Vagina (tissue), 2 donors: ENCODE data around the gene THOC5. TPM values are rescaled to one million over a fixed set of nuclear protein-coding genes. Genes with fewer than 3 reads are reported as not detected.

Experiments
- DNase-seq, 2 donors: peaks; one replicate each; pipeline ENCODE4 v3.0.0-alpha.2; 2017; ENCODE audit errors: extremely low spot score in 2 of 2
- H3K27ac ChIP-seq: fragments of 200-600 bp; sonication (generic); one replicate; pipeline ENCODE4 v1.5.1; 2019
- H3K27me3 ChIP-seq: fragments of 200-600 bp; sonication (generic); one replicate; pipeline ENCODE4 v1.5.1; 2019
- H3K36me3 ChIP-seq, 2 donors: fragments of 200-600 bp; sonication (generic); one replicate each; pipeline ENCODE4 v1.5.1; 2017 to 2019
- H3K4me1 ChIP-seq: fragments of 200-600 bp; sonication (generic); one replicate; pipeline ENCODE4 v1.5.1; 2019
- H3K4me3 ChIP-seq, 2 donors: fragments of 200-600 bp; sonication (generic); 1 replicate in 1 of 2; 2 replicates in 1 of 2; pipeline ENCODE4 v1.5.1; 2016 to 2019
- H3K9me3 ChIP-seq: fragments of 200-600 bp; sonication (generic); one replicate; pipeline ENCODE4 v1.5.1; 2019
- POLR2A ChIP-seq, 2 donors: fragments of 450-650 bp; IDR thresholded peaks; one replicate each; pipeline ENCODE4 v1.6.1; 2017; ENCODE audit warnings: antibody characterized with exemption in 2 of 2, mild to moderate bottlenecking in 2 of 2, moderate library complexity in 2 of 2
- POLR2AphosphoS5 ChIP-seq, 2 donors: sonication (generic); formaldehyde crosslinking; IDR thresholded peaks; one replicate each; pipeline ENCODE4 v1.9.0; 2017; ENCODE audit warnings: antibody characterized with exemption in 2 of 2, mild to moderate bottlenecking in 2 of 2, low read depth in 1 of 2; ENCODE audit not compliant: insufficient read depth in 1 of 2
- intact Hi-C: fragments of 100-400 bp; cut with DNase I; formaldehyde crosslinking; loops from one replicate; pipeline ENCODE4 v1.15.1; 2023
- total RNA-seq: library from RNA; depleted of rRNA; stranded (reverse); fragments of >200 nt; gene quantifications from one replicate; pipeline ENCODE4 v1.2.3, GENCODE V29; 2016
- TF ChIP-seq, protein P1 (sequence below), 3 experiments: fragments of 450-650 bp in 2 of 3; fragments of 200-600 bp in 1 of 3; sonication (generic) in 1 of 3; IDR thresholded peaks; one replicate each; pipeline ENCODE4 v1.5.1; 2017 to 2019; ENCODE audit warnings: antibody characterized with exemption in 3 of 3, mild to moderate bottlenecking in 2 of 3, moderate library complexity in 2 of 3

THOC5 gene
- total RNA-seq, 1 donor from 2014 or later = 32.2 TPM

- TF ChIP-seq POLR2A (IDR thresholded peaks at IDR 0.05) = no peak
- no peak for TF ChIP-seq POLR2AphosphoS5 (IDR thresholded peaks at IDR 0.05; ENCODE audit: insufficient read depth in 1 of 2, low read depth in 1 of 2)
- TF ChIP-seq, protein P1, sequence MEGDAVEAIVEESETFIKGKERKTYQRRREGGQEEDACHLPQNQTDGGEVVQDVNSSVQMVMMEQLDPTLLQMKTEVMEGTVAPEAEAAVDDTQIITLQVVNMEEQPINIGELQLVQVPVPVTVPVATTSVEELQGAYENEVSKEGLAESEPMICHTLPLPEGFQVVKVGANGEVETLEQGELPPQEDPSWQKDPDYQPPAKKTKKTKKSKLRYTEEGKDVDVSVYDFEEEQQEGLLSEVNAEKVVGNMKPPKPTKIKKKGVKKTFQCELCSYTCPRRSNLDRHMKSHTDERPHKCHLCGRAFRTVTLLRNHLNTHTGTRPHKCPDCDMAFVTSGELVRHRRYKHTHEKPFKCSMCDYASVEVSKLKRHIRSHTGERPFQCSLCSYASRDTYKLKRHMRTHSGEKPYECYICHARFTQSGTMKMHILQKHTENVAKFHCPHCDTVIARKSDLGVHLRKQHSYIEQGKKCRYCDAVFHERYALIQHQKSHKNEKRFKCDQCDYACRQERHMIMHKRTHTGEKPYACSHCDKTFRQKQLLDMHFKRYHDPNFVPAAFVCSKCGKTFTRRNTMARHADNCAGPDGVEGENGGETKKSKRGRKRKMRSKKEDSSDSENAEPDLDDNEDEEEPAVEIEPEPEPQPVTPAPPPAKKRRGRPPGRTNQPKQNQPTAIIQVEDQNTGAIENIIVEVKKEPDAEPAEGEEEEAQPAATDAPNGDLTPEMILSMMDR (IDR thresholded peaks at IDR 0.05) = no peak
- Histone ChIP-seq H3K27me3 (peaks cover 14% of the 10 kb centered on the region), H3K36me3 (no peaks in the 10 kb centered on the region), H3K4me1 (peaks cover 16% of the 10 kb centered on the region), H3K9me3 (no peaks in the 10 kb centered on the region), H3K27ac (no peak overlapping the region), H3K4me3 (peak overlapping the region; percentile 5 to 40)
- DNase-seq = no peak
- intact Hi-C loops = no loop called here
Measured at GRCh38 chr22:29480512-29481264, 72.9 kb downstream of the THOC5 start.

DNA sequence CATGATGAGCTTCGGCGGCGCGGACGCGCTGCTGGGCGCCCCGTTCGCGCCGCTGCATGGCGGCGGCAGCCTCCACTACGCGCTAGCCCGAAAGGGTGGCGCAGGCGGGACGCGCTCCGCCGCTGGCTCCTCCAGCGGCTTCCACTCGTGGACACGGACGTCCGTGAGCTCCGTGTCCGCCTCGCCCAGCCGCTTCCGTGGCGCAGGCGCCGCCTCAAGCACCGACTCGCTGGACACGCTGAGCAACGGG is 73.4 kb downstream of the THOC5 start:
- Histone ChIP-seq H3K27ac (no peak overlapping the region), H3K4me3 (peak overlapping the region in 1 of 2 donors; percentile 40), H3K36me3 (no peaks in the 10 kb centered on the region), H3K27me3 (peaks cover 14% of the 10 kb centered on the region), H3K4me1 (peaks cover 16% of the 10 kb centered on the region), H3K9me3 (no peaks in the 10 kb centered on the region)
- DNase-seq = no peak
- intact Hi-C loops = no loop called here
- TF ChIP-seq POLR2AphosphoS5 (IDR thresholded peaks at IDR 0.05; ENCODE audit: insufficient read depth in 1 of 2, low read depth in 1 of 2) (no peak), POLR2A (IDR thresholded peaks at IDR 0.05) (no peak)
- TF ChIP-seq, protein P1 (IDR thresholded peaks at IDR 0.05) = no peak

GRCh38 chr22:29479417-29480261 is 73.9 kb downstream of the THOC5 start, which contains the start of gene NEFH:
NEFH (plus strand) TSS chr22:29480218; CDS start chr22:29480263, 45 bp downstream.
- Histone ChIP-seq H3K4me3 (peak within 1 kb of the TSS; percentile 5 to 40), H3K4me1 (peaks cover 16% of the 10 kb centered on the region), H3K36me3 (no peaks in the 10 kb centered on the region), H3K27me3 (peaks cover 14% of the 10 kb centered on the region), H3K9me3 (no peaks in the 10 kb centered on the region), H3K27ac (no peak within 1 kb of the TSS)
- no peak for TF ChIP-seq POLR2A (IDR thresholded peaks at IDR 0.05)
- TF ChIP-seq POLR2AphosphoS5 (IDR thresholded peaks at IDR 0.05; ENCODE audit: insufficient read depth in 1 of 2, low read depth in 1 of 2) = no peak
- TF ChIP-seq, protein P1 (IDR thresholded peaks at IDR 0.05) = no peak
- intact Hi-C loops = no loop called here
- no peak for DNase-seq

DNA sequence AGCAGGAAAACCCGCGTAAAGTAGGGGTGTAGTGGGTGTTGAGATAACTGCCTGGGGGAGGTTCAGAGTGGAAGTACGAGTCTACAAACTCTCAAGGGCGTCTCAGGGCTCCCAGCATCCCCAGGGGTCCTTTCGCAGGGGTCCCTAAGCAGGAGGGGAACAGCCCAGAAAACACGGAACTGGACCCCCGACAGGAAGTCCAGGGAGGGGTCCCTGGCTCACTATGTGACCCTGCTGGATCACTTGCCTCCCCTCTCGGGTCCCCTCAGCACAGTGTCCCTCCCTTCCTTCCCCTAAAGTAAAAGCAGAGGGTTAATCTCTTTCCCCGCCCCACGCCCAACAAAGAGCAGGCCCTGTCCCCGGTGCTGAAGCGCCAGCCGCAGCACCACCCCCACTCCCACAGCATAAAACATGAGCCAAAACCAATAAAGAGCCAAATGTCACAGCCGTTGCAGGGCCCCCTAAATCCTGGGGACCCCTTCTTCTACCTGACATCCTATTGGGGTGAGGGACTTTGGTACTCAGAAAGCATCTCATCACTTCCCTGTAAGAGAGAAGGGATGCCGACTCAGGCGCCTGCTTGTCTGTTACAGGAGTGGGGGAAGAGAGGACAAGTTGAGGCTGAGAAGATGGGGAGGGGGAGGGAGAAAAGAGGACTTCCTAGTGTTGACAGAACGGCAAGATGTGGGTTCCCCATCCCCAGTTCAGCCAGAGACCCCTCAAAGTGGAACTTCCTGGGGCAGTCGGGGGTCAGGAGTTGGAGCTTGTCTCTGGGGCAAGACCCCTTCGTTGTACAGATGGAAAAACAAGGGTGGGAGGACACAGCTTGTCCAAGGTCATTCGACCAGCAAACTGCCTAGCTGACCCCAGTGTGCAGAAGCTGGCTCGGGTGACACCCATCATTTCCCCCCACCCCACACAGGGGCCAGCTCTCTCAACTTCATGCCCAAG is 75.0 kb downstream of the THOC5 start:
- TF ChIP-seq POLR2AphosphoS5 (IDR thresholded peaks at IDR 0.05; ENCODE audit: insufficient read depth in 1 of 2, low read depth in 1 of 2) = no peak
- TF ChIP-seq, protein P1 (IDR thresholded peaks at IDR 0.05) = no peak
- H3K9me3 ChIP-seq = no peaks in the 10 kb centered on the region
- H3K36me3 ChIP-seq = no peaks in the 10 kb centered on the region
- DNase-seq = no peak
- H3K27ac ChIP-seq = no peak overlapping the region
- H3K27me3 ChIP-seq = peaks cover 14% of the 10 kb centered on the region
- intact Hi-C loops = no loop called here
- peaks cover 16% of the 10 kb centered on the region for H3K4me1 ChIP-seq
- H3K4me3 ChIP-seq = no peak overlapping the region
